Nephron (organoid): ENCODE data around the gene LGALS8.

Source experiments
- H3K27ac Mint-ChIP-seq, 3 experiments: 2 replicates each; pipeline ENCODE4 v1.8.0; 2020; ENCODE audit warnings: mixed read lengths in 3 of 3, mild to moderate bottlenecking in 2 of 3, moderate library complexity in 1 of 3
- H3K27me3 Mint-ChIP-seq: 2 replicates; pipeline ENCODE4 v1.8.0; 2021; ENCODE audit warnings: low read depth, mild to moderate bottlenecking, moderate library complexity, mixed read lengths
- H3K36me3 Mint-ChIP-seq: 2 replicates; pipeline ENCODE4 v1.8.0; 2020; ENCODE audit warnings: low read depth, mixed read lengths
- H3K4me1 Mint-ChIP-seq: 2 replicates; pipeline ENCODE4 v1.8.0; 2020; ENCODE audit warnings: mixed read lengths
- H3K4me3 Mint-ChIP-seq, 3 experiments: 2 replicates each; pipeline ENCODE4 v1.8.0; 2020; ENCODE audit warnings: mild to moderate bottlenecking in 3 of 3, mixed read lengths in 3 of 3, moderate library complexity in 2 of 3
- H3K9me3 Mint-ChIP-seq: 2 replicates; pipeline ENCODE4 v1.8.0; 2020; ENCODE audit warnings: mixed read lengths
- CTCF ChIP-seq, 3 experiments: fragments of 200-600 bp; sonication (generic); IDR thresholded peaks; one replicate each; pipeline ENCODE4 v1.5.0; 2021; ENCODE audit warnings: antibody characterized with exemption in 3 of 3; ENCODE audit not compliant: unreplicated experiment in 3 of 3

Gene LGALS8

GRCh38 chr1:236530959-236531358 is 7.2 kb downstream of the LGALS8 start:
- no peak overlapping the region for H3K4me3 Mint-ChIP-seq
- H3K27me3 Mint-ChIP-seq: no peaks in the 10 kb centered on the region

GRCh38 chr1:236532850-236533249 is 9.1 kb downstream of the LGALS8 start:
- no peak overlapping the region for H3K4me3 Mint-ChIP-seq
- no peaks in the 10 kb centered on the region for H3K4me1 Mint-ChIP-seq
- no peak overlapping the region for H3K27ac Mint-ChIP-seq
- H3K27me3 Mint-ChIP-seq: no peaks in the 10 kb centered on the region
- H3K36me3 Mint-ChIP-seq: peaks cover 28% of the 10 kb centered on the region
- no peaks in the 10 kb centered on the region for H3K9me3 Mint-ChIP-seq
- no peak for TF ChIP-seq CTCF (IDR thresholded peaks at IDR 0.05; ENCODE audit: unreplicated experiment in 3 of 3)

More at GRCh38 chr1:236530959-236531358, 7.2 kb downstream of the LGALS8 start:
- no peak overlapping the region for H3K27ac Mint-ChIP-seq
- no peaks in the 10 kb centered on the region for H3K4me1 Mint-ChIP-seq
- H3K36me3 Mint-ChIP-seq: peaks cover 31% of the 10 kb centered on the region
- TF ChIP-seq CTCF (IDR thresholded peaks at IDR 0.05; ENCODE audit: unreplicated experiment in 3 of 3): no peak
- H3K9me3 Mint-ChIP-seq: no peaks in the 10 kb centered on the region

- TF ChIP-seq CTCF (IDR thresholded peaks at IDR 0.05; ENCODE audit: unreplicated experiment in 3 of 3): no peak
- no peaks in the 10 kb centered on the region for H3K27me3 Mint-ChIP-seq
- H3K9me3 Mint-ChIP-seq: no peaks in the 10 kb centered on the region
- H3K27ac Mint-ChIP-seq: no peak overlapping the region
- H3K4me3 Mint-ChIP-seq: no peak overlapping the region
- peaks cover 32% of the 10 kb centered on the region for H3K36me3 Mint-ChIP-seq
- no peaks in the 10 kb centered on the region for H3K4me1 Mint-ChIP-seq
These were observed 10.4 kb downstream of the LGALS8 start for GRCh38 chr1:236534151-236534651.

DNA sequence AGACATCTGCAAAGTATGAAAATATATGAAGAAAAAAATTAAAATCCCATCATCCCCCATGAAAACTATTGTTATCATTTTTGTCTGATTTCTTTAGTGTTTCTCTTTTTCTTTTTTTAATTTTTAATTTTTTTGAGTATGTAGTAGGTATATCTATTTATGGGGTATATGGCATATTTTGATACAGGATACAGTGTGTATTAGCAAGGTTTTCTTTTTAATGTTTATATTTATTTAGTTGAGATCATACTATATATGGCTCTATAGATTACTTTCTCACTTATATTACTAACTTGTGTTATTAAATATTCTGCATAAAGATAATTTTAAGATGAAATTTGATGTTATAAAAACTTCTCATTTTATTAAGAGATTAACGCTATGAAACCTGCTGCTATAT is 11.4 kb downstream of the LGALS8 start:
- Mint-ChIP-seq H3K27ac (no peak overlapping the region), H3K27me3 (no peaks in the 10 kb centered on the region), H3K36me3 (peaks cover 39% of the 10 kb centered on the region), H3K9me3 (no peaks in the 10 kb centered on the region), H3K4me3 (no peak overlapping the region), H3K4me1 (no peaks in the 10 kb centered on the region)
- TF ChIP-seq CTCF (IDR thresholded peaks at IDR 0.05; ENCODE audit: unreplicated experiment in 3 of 3): no peak

GRCh38 chr1:236535662-236536161 is 11.9 kb downstream of the LGALS8 start:
- H3K27me3 Mint-ChIP-seq: no peaks in the 10 kb centered on the region
- H3K9me3 Mint-ChIP-seq: no peaks in the 10 kb centered on the region
- H3K36me3 Mint-ChIP-seq: peaks cover 40% of the 10 kb centered on the region
- no peaks in the 10 kb centered on the region for H3K4me1 Mint-ChIP-seq
- TF ChIP-seq CTCF (IDR thresholded peaks at IDR 0.05; ENCODE audit: unreplicated experiment in 3 of 3): no peak
- no peak overlapping the region for H3K27ac Mint-ChIP-seq
- H3K4me3 Mint-ChIP-seq: no peak overlapping the region

- Mint-ChIP-seq H3K4me3 (no peak overlapping the region), H3K4me1 (no peaks in the 10 kb centered on the region), H3K27ac (no peak overlapping the region), H3K9me3 (no peaks in the 10 kb centered on the region), H3K36me3 (peaks cover 38% of the 10 kb centered on the region), H3K27me3 (no peaks in the 10 kb centered on the region)
- TF ChIP-seq CTCF (IDR thresholded peaks at IDR 0.05; ENCODE audit: unreplicated experiment in 3 of 3): no peak
These were observed 12.8 kb downstream of the LGALS8 start for GRCh38 chr1:236536540-236536939.
